ENCODE measurements around the gene NOTCH2.
"Not testable (repeated sequence)": the region's sequence is repeated elsewhere in the genome, so short reads cannot be mapped to it uniquely, and the experiment has no call there.

NOTCH2 gene

GRCh38 chr1:120048208-120048607 is 21.3 kb downstream of the NOTCH2 start:
- not testable (repeated sequence) for DNase-seq

- DNase-seq: not testable (repeated sequence)
Observed at GRCh38 chr1:120041771-120042170, 27.7 kb downstream of the NOTCH2 start.

- not testable (repeated sequence) for DNase-seq
Observed at GRCh38 chr1:120032253-120032652, 37.2 kb downstream of the NOTCH2 start.

GRCh38 chr1:120023791-120024190 is 45.7 kb downstream of the NOTCH2 start:
- DNase-seq: not testable (repeated sequence)

- DNase-seq: not testable (repeated sequence)
Observed at GRCh38 chr1:120014978-120015377, 54.5 kb downstream of the NOTCH2 start.

- not testable (repeated sequence) for DNase-seq
Observed at GRCh38 chr1:120008320-120008719, 61.1 kb downstream of the NOTCH2 start.

GRCh38 chr1:120007850-120008249 is 61.6 kb downstream of the NOTCH2 start:
- not testable (repeated sequence) for DNase-seq

- not testable (repeated sequence) for DNase-seq
Observed at GRCh38 chr1:120001035-120001434, 68.4 kb downstream of the NOTCH2 start.

- not testable (repeated sequence) for DNase-seq
Observed at GRCh38 chr1:119996731-119997312, 72.6 kb downstream of the NOTCH2 start.

- not testable (repeated sequence) for DNase-seq
Observed at GRCh38 chr1:119995975-119996374, 73.5 kb downstream of the NOTCH2 start.

GRCh38 chr1:119988306-119989062 is 81.0 kb downstream of the NOTCH2 start:
- no peak for DNase-seq

GRCh38 chr1:119987686-119988085 is 81.8 kb downstream of the NOTCH2 start:
- DNase-seq: no peak

- no peak for DNase-seq
Observed at GRCh38 chr1:119987112-119987511, 82.3 kb downstream of the NOTCH2 start.

- DNase-seq: no peak
Observed at GRCh38 chr1:119986007-119986497, 83.4 kb downstream of the NOTCH2 start.

- no peak for DNase-seq
Observed at GRCh38 chr1:119984771-119985170, 84.7 kb downstream of the NOTCH2 start.

- DNase-seq: no peak
Observed at GRCh38 chr1:119981986-119982815, 87.3 kb downstream of the NOTCH2 start.

GRCh38 chr1:119981496-119981895 is 88.0 kb downstream of the NOTCH2 start:
- DNase-seq: no peak

- DNase-seq: no peak
Observed at GRCh38 chr1:119978018-119978505, 91.4 kb downstream of the NOTCH2 start.

GRCh38 chr1:119977113-119977736 is 92.2 kb downstream of the NOTCH2 start:
- not testable (repeated sequence) for DNase-seq

GRCh38 chr1:119975582-119976254 is 93.7 kb downstream of the NOTCH2 start:
- not testable (repeated sequence) for DNase-seq

- DNase-seq: no peak
Observed at GRCh38 chr1:119975006-119975405, 94.5 kb downstream of the NOTCH2 start.

GRCh38 chr1:119974013-119974412 is 95.4 kb downstream of the NOTCH2 start:
- no peak for DNase-seq

Data from GF-D8 (cell line).